Thyroid gland (tissue), 4 donors: ENCODE data around the gene BLNK. TPM values are rescaled to one million over a fixed set of nuclear protein-coding genes. Genes with fewer than 3 reads are reported as not detected.

ENCODE experiments used
- DNase-seq, 2 donors: peaks; one replicate each; pipeline ENCODE4 v3.0.0-alpha.2; 2019
- H3K27ac ChIP-seq, 3 donors: fragments of 200-600 bp; sonication (generic); 1 replicate in 2 of 3; 2 replicates in 1 of 3; pipeline ENCODE4 v1.5.1; 2016 to 2019; ENCODE audit warnings: mild to moderate bottlenecking in 1 of 3, moderate library complexity in 1 of 3
- H3K27me3 ChIP-seq: fragments of 200-600 bp; sonication (generic); one replicate; pipeline ENCODE4 v1.5.1; 2019
- H3K36me3 ChIP-seq, 2 donors: fragments of 200-600 bp; sonication (generic); one replicate each; pipeline ENCODE4 v1.5.1; 2016 to 2019
- H3K4me1 ChIP-seq, 2 donors: fragments of 200-600 bp; sonication (generic); one replicate each; pipeline ENCODE4 v1.5.1; 2017 to 2019
- H3K4me3 ChIP-seq, 3 donors: fragments of 200-600 bp; sonication (generic); replicated peaks in 1 of 3; 1 replicate in 2 of 3; 2 replicates in 1 of 3; pipeline ENCODE4 v1.5.1; 2016; ENCODE audit warnings: mild to moderate bottlenecking in 1 of 3
- H3K9me3 ChIP-seq: fragments of 200-600 bp; sonication (generic); one replicate; pipeline ENCODE4 v1.5.1; 2017
- CTCF ChIP-seq, 6 experiments: fragments of 200-600 bp in 3 of 6; fragments of 450-650 bp in 3 of 6; sonication (generic) in 3 of 6; IDR thresholded peaks; one replicate each; pipeline ENCODE4 v1.5.1; 2016 to 2019; ENCODE audit warnings: antibody characterized with exemption in 6 of 6, mild to moderate bottlenecking in 2 of 6, inconsistent platforms in 1 of 6, moderate library complexity in 1 of 6
- POLR2A ChIP-seq, 2 donors: fragments of 450-650 bp; IDR thresholded peaks; one replicate each; pipeline ENCODE4 v1.6.1; 2017; ENCODE audit warnings: antibody characterized with exemption in 2 of 2, mild to moderate bottlenecking in 2 of 2, moderate library complexity in 1 of 2
- WGBS, 2 donors: methylation state at CpG; one replicate each; pipeline ENCODE4 v1.1.5; 2017; 5-methylcytosine and 5-hydroxymethylcytosine counted together
- intact Hi-C: fragments of 100-400 bp; cut with DNase I; formaldehyde crosslinking; loops from one replicate; pipeline ENCODE4 v1.15.1; 2023
- total RNA-seq, 4 donors: library from RNA; depleted of rRNA; stranded (reverse); fragments of >200 nt; gene quantifications; one replicate each; pipeline ENCODE4 v1.2.3, GENCODE V29; 2016

BLNK gene
- total RNA-seq, 4 donors from 2014 or later, result 5.8 to 36.9 (median 25.7) TPM

GRCh38 chr10:96152437-96152836, 118.9 kb downstream of the BLNK start:
- intact Hi-C loops, result no loop called here
- no peak for DNase-seq
- Histone ChIP-seq H3K4me3 (no peak overlapping the region), H3K4me1 (no peaks in the 10 kb centered on the region), H3K36me3 (peaks cover 29 to 32% of the 10 kb centered on the region in 2 donors), H3K27ac (no peak overlapping the region), H3K9me3 (no peaks in the 10 kb centered on the region), H3K27me3 (no peaks in the 10 kb centered on the region)
- TF ChIP-seq CTCF (IDR thresholded peaks at IDR 0.05) (no peak), POLR2A (IDR thresholded peaks at IDR 0.05) (no peak)
- 93 to 96% methylated on average over 4 of the region's 4 CpGs for WGBS, 2 donors

Other genes starting within 250 kb of the BLNK start
- gene CCNJ, start 228.0 kb downstream of the BLNK start, total RNA-seq, result 10 to 100 TPM in 1 of 4 donors, 1 to 10 TPM in 3; 4.6 to 10.6 (median 5.8) TPM
- gene ZNF518A, start 141.3 kb downstream of the BLNK start, total RNA-seq, result 10 to 100 TPM; 31.1 to 43.5 (median 35.5) TPM
- gene DNTT, start 32.9 kb upstream of the BLNK start, total RNA-seq, result under 1 TPM in 1 of 4 donors, not detected in 3; 0.88 TPM
- not detected for gene OPALIN, start 87.4 kb upstream of the BLNK start, total RNA-seq
- gene TLL2, start 242.4 kb upstream of the BLNK start, total RNA-seq, result 1 to 10 TPM in 3 of 4 donors, under 1 TPM in 1; 0.13 to 2.4 (median 1.8) TPM